Measurements from ENCODE around the gene POC1A. TPM values are rescaled to one million over a fixed set of nuclear protein-coding genes. Genes with fewer than 3 reads are reported as not detected.

POC1A gene
- total and polyA plus RNA-seq, 2 experiments from 2014 or later, result 19.1 to 26.7 TPM

- TF ChIP-seq EZH2 (IDR thresholded peaks at IDR 0.05; ENCODE audit: low read depth, unreplicated experiment), result no peak
- TF ChIP-seq CTCF (conservative IDR thresholded peaks at IDR 0.05; ENCODE audit: low read depth in 2 of 2), result no peak
- no peak for TF ChIP-seq POLR2AphosphoS5 (IDR thresholded peaks at IDR 0.05; ENCODE audit: low read depth)
These were observed 83.2 kb downstream of the POC1A start (continued) for GRCh38 chr3:52070724-52071621.

GRCh38 chr3:52069855-52070254 is 84.4 kb downstream of the POC1A start:
- Histone ChIP-seq H3K4me2 (no peak overlapping the region), H3K79me2 (replicated peaks; ENCODE audit: insufficient read depth) (no peaks in the 10 kb centered on the region), H3K27me3 (ENCODE audit: insufficient read depth) (no peaks in the 10 kb centered on the region), H3K36me3 (ENCODE audit: insufficient read depth) (no peaks in the 10 kb centered on the region; the same call in 1 of the 2 replicates), H3F3A (replicated peaks; ENCODE audit: low read depth) (no peaks in the 10 kb centered on the region), H4K20me1 (replicated peaks; ENCODE audit: insufficient read depth) (no peaks in the 10 kb centered on the region), H3K4me1 (ENCODE audit: insufficient read depth) (no peaks in the 10 kb centered on the region), H2AFZ (no peak overlapping the region), H3K4me3 (no peak overlapping the region), H3K27ac (ENCODE audit: low read depth) (no peak overlapping the region), H3K9me2 (ENCODE audit: insufficient read depth) (no peaks in the 10 kb centered on the region)
- no peak for ATAC-seq
- no peak for DNase-seq (ENCODE audit: low spot score)
- no peak overlapping the region for H3K27ac Mint-ChIP-seq
- no peak for TF ChIP-seq JUNB (IDR thresholded peaks at IDR 0.05; ENCODE audit: unreplicated experiment)
- TF ChIP-seq STAT1 (IDR thresholded peaks at IDR 0.05; ENCODE audit: unreplicated experiment), result no peak
- no peak for TF ChIP-seq ZNF331 (CRISPR knock-in tag; IDR thresholded peaks at IDR 0.05; ENCODE audit: low read depth)
- no peak for TF ChIP-seq CREB1 (CRISPR knock-in tag; IDR thresholded peaks at IDR 0.05; ENCODE audit: low read depth)
- no peak for TF ChIP-seq POLR2AphosphoS5 (IDR thresholded peaks at IDR 0.05; ENCODE audit: low read depth)
- no peak for TF ChIP-seq NANOG (IDR thresholded peaks at IDR 0.05; ENCODE audit: borderline replicate concordance)
- TF ChIP-seq EZH2 (IDR thresholded peaks at IDR 0.05; ENCODE audit: low read depth, unreplicated experiment), result no peak
- no peak for TF ChIP-seq CTCF (conservative IDR thresholded peaks at IDR 0.05; ENCODE audit: low read depth in 2 of 2)
- peaks cover 10% of the 10 kb centered on the region for H3K36me3 Mint-ChIP-seq (ENCODE audit: low read depth)
- peaks cover 10% of the 10 kb centered on the region for H3K27me3 Mint-ChIP-seq (ENCODE audit: insufficient read depth, low read depth, poor library complexity)
- no peaks in the 10 kb centered on the region for H3K4me1 Mint-ChIP-seq
- no peaks in the 10 kb centered on the region for H3K9me3 Mint-ChIP-seq
- H3K4me3 Mint-ChIP-seq, result no peak overlapping the region

Measured in GM23338 (cell line).